PC-9 (cell line): ENCODE measurements around the gene DEPDC4. TPM values are rescaled to one million over a fixed set of nuclear protein-coding genes. Genes with fewer than 3 reads are reported as not detected.

Source experiments
- BruUV-seq: library from RNA; stranded (reverse); fragments of 400-500 nt; replicated peaks from 2 replicates; lab custom pipeline; 2021; lab: Mats Ljungman, UMichigan
- CTCF ChIA-PET: fragments of 300-600 bp; sonication (Branson Sonifier 250); formaldehyde crosslinking; loops from one replicate; lab custom pipeline; 2022; ENCODE audit warnings: antibody characterized with exemption; lab: Charles Lee
- POLR2A ChIA-PET: fragments of 300-600 bp; sonication (Branson Sonifier 250); formaldehyde crosslinking; loops from one replicate; lab custom pipeline; 2022; ENCODE audit warnings: antibody characterized with exemption; ENCODE audit not compliant: unreplicated experiment; lab: Charles Lee
- DNase-seq, 2 experiments: peaks; one replicate each; pipeline versions ENCODE4 v3.0.0 to v3.0.0-alpha.2; 2015 to 2022; ENCODE audit warnings: mixed read lengths in 1 of 2
- H2AFZ ChIP-seq: fragments of 200-600 bp; sonication (generic); 2 replicates; pipeline ENCODE4 v1.8.1; 2017; ENCODE audit warnings: antibody characterized with exemption
- H3F3A ChIP-seq: fragments of 200-600 bp; sonication (generic); 2 replicates; pipeline ENCODE4 v1.8.1; 2017; ENCODE audit warnings: antibody characterized with exemption, mild to moderate bottlenecking, low read depth; ENCODE audit not compliant: insufficient read depth
- H3K27ac ChIP-seq: fragments of 200-600 bp; sonication (generic); 2 replicates; pipeline ENCODE4 v1.6.1; 2016; ENCODE audit warnings: mixed run types
- H3K27me3 ChIP-seq: fragments of 200-600 bp; sonication (generic); 2 replicates; pipeline ENCODE4 v1.6.1; 2016; ENCODE audit warnings: low read depth, mixed run types; ENCODE audit not compliant: insufficient read depth
- H3K36me3 ChIP-seq: fragments of 200-600 bp; sonication (generic); 2 replicates; pipeline ENCODE4 v1.6.1; 2016; ENCODE audit warnings: low read depth, mixed run types
- H3K4me1 ChIP-seq: fragments of 200-600 bp; sonication (generic); replicated peaks from 2 replicates; pipeline ENCODE4 v1.6.1; 2016; ENCODE audit warnings: mixed run types; ENCODE audit not compliant: insufficient read depth
- H3K4me2 ChIP-seq: fragments of 200-600 bp; sonication (generic); 2 replicates; pipeline ENCODE4 v1.6.1; 2017; ENCODE audit warnings: mixed run types
- H3K4me3 ChIP-seq: fragments of 200-600 bp; sonication (generic); 2 replicates; pipeline ENCODE4 v1.6.1; 2016; ENCODE audit warnings: mixed run types
- H3K79me2 ChIP-seq: fragments of 200-600 bp; sonication (generic); 2 replicates; pipeline ENCODE4 v1.6.1; 2017; ENCODE audit warnings: low read depth, mixed run types
- H3K9me2 ChIP-seq: fragments of 200-600 bp; sonication (generic); 2 replicates; pipeline ENCODE4 v1.8.1; 2017; ENCODE audit warnings: mild to moderate bottlenecking; ENCODE audit not compliant: insufficient read depth
- H3K9me3 ChIP-seq: fragments of 200-600 bp; sonication (generic); 2 replicates; pipeline ENCODE4 v1.8.1; 2016; ENCODE audit warnings: low read depth; ENCODE audit not compliant: insufficient read depth
- H4K20me1 ChIP-seq: fragments of 200-600 bp; sonication (generic); 2 replicates; pipeline ENCODE4 v1.8.1; 2017; ENCODE audit not compliant: insufficient read depth
- CTCF ChIP-seq: fragments of 200-600 bp; sonication (generic); conservative IDR thresholded peaks from 2 replicates; pipeline ENCODE4 v1.6.1; 2017; ENCODE audit warnings: mixed run types, antibody characterized with exemption, mild to moderate bottlenecking, moderate library complexity
- EZH2 ChIP-seq: fragments of 200-600 bp; sonication (generic); IDR thresholded peaks from 2 replicates; pipeline ENCODE4 v1.8.0; 2017; ENCODE audit warnings: antibody characterized with exemption, low read depth
- intact Hi-C: fragments of 100-400 bp; cut with micrococcal nuclease; formaldehyde crosslinking; loops from one replicate; pipeline ENCODE4 v1.10.0; 2022; ENCODE audit not compliant: unreplicated experiment
- total RNA-seq: library from RNA; stranded (reverse); gene quantifications from 2 replicates; pipeline ENCODE4 v1.2.3, GENCODE V29; 2021

The DEPDC4 gene
- total RNA-seq, 1 experiment from 2014 or later, result 1.8 TPM

DNA sequence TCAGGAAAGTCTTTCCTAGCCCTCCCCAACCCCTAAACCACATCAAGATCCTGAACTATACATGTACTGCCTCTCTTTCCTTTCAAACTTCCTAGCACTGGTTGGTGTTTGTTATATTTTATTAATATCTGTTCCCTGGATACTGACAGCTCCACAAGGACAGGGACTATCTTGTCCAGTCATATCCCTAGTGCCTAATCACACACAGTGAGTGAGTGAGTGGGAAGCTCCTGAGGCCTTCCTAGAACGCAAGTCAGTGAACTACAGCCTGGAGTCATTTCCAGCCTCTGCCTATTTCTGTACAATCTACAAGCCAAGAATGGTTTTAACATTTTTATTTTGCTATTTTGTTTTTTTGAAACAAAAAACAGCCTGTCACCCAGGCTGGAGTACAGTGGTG, 73.8 kb downstream of the DEPDC4 start:
- Histone ChIP-seq H3K27ac (no peak overlapping the region), H3K4me1 (peaks cover 8% of the 10 kb centered on the region), H3K36me3 (no peaks in the 10 kb centered on the region; the same call in 1 of the 2 replicates), H3K9me2 (no peaks in the 10 kb centered on the region), H3F3A (no peaks in the 10 kb centered on the region), H3K27me3 (no peaks in the 10 kb centered on the region), H2AFZ (no peak overlapping the region), H4K20me1 (no peaks in the 10 kb centered on the region), H3K9me3 (no peaks in the 10 kb centered on the region), H3K4me3 (no peak overlapping the region), H3K79me2 (no peaks in the 10 kb centered on the region), H3K4me2 (no peak overlapping the region)
- intact Hi-C loops, result no loop called here
- no peak for TF ChIP-seq CTCF
- no peak for TF ChIP-seq EZH2
- BruUV-seq, result no TSS peak
- ChIA-PET CTCF (no interaction called here), POLR2A (no interaction called here)
- no peak for DNase-seq

Other genes starting within 250 kb of the DEPDC4 start
- gene BLTP3B, start 124.2 kb downstream of the DEPDC4 start, total RNA-seq, result 15.2 and 19.8 TPM in 2 replicates
- gene ACTR6, start 66.3 kb downstream of the DEPDC4 start, total RNA-seq, result 22.4 and 26.9 TPM in 2 replicates
- gene SCYL2, start 98 bp upstream of the DEPDC4 start, total RNA-seq, result 31.0 and 41.1 TPM in 2 replicates
- gene SLC17A8, start 90.0 kb upstream of the DEPDC4 start, total RNA-seq, result not detected in 2 replicates
- not detected in 2 replicates for gene NR1H4, start 206.8 kb upstream of the DEPDC4 start, total RNA-seq